HepG2 (cell line): ENCODE results near the gene NUBP2.

Source experiments
- MXI1 ChIP-seq: IDR thresholded peaks from 3 replicates; pipeline ENCODE4 v1.6.1; 2012; ENCODE audit warnings: low read depth, low read length, inconsistent platforms, borderline replicate concordance
- PCBP2 ChIP-seq: fragments of 200-400 bp; formaldehyde crosslinking; optimal IDR thresholded peaks from 2 replicates; pipeline ENCODE3; 2018; ENCODE audit warnings: low read length, low read depth; ENCODE audit not compliant: poor library complexity, severe bottlenecking
- POLR2AphosphoS2 ChIP-seq: IDR thresholded peaks from 2 replicates; pipeline ENCODE4 v1.6.1; 2011; ENCODE audit warnings: low read depth, low read length, improper control_type of control experiment
- POLR2AphosphoS5 ChIP-seq: IDR thresholded peaks from 2 replicates; pipeline ENCODE4 v1.6.1; 2012; ENCODE audit warnings: low read depth, low read length
- RARA ChIP-seq: IDR thresholded peaks from 2 replicates; pipeline ENCODE4 v1.6.1; 2016; ENCODE audit warnings: missing genetic modification reagents, missing compliant biosample characterization
- SMC3 ChIP-seq: IDR thresholded peaks from 2 replicates; pipeline ENCODE4 v1.6.1; 2011; ENCODE audit warnings: low read length, improper control_type of control experiment
- TP53 ChIP-seq: sonication (generic); formaldehyde crosslinking; conservative IDR thresholded peaks from 2 replicates; pipeline ENCODE4 v1.4.0; 2020; ENCODE audit warnings: missing genetic modification reagents

DNA sequence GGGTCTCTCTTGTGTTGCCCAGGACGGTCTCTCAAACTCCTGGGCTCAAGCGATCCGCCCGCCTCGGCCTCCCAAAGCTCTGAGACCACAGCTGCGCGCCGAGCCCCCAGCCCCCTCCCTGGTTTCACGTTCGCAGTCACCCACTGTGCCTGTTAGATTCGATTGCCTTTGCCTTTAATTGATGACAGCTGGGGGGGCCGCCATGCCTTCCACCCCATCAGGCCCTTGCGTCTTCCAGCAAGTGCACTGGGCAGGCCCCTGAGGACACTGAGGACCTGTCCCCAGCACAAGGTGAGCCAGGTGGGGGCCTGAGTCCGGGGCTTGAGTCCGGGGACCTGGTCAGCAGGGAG, 7.5 kb downstream of the NUBP2 start:
- TF ChIP-seq RARA (CRISPR knock-in tag) (no peak), POLR2AphosphoS2 (no peak), POLR2AphosphoS5 (no peak), PCBP2 (no peak), MXI1 (no peak), SMC3 (no peak), TP53 (CRISPR knock-in tag) (no peak)
